ENCODE measurements around the gene TMEM150A.

- TF ChIP-seq ELF4 (CRISPR knock-in tag; IDR thresholded peaks at IDR 0.05; ENCODE audit: borderline replicate concordance) (no peak), CTCF (CRISPR knock-in tag; IDR thresholded peaks at IDR 0.05) (no peak), ELK4 (CRISPR knock-in tag; IDR thresholded peaks at IDR 0.05; ENCODE audit: borderline replicate concordance) (no peak), ARID3A (IDR thresholded peaks at IDR 0.05; ENCODE audit: low read depth, low read length) (no peak), FOXM1 (CRISPR knock-in tag; IDR thresholded peaks at IDR 0.05) (no peak), NPAS2 (CRISPR knock-in tag; IDR thresholded peaks at IDR 0.05; ENCODE audit: borderline replicate concordance) (no peak)
Measured at GRCh38 chr2:85560812-85561279, 41.7 kb downstream of the TMEM150A start.
